COLO829 (cell line): ENCODE measurements around the gene PGD.
A peak's percentile ranks its signal among the peaks of the same experiment; 100 is the strongest.

Experiments used
- DNase-seq: peaks from one replicate; pipeline ENCODE4 v3.0.0; 2012; ENCODE audit warnings: low spot score

Gene PGD

GRCh38 chr1:10398734-10399443 lies at the start of gene PGD:
Gene PGD, plus strand, starts transcription at chr1:10399064. Its CDS starts 54 bp downstream, at chr1:10399118.
- peak; percentile 94 for DNase-seq

DNA sequence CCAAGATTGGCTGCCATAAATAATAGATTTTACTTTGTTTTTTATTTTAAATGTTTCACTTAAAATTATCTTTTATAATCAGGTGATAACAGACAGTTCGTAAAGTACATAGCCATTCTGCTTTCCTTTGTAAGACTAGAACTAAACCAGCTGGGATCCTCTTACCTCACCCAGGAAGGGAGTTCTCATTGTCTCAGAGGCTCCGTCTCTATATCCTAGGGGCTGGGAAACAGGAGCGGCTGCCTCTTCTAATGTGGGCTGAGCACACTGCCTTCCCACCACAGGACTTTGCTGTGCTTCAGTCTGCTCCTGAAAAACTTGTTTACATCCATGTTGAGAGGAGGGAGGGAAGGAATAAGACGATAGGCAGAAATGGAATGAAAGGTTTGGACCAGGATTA lies 45.6 kb upstream of the PGD start:
- DNase-seq = no peak

DNA sequence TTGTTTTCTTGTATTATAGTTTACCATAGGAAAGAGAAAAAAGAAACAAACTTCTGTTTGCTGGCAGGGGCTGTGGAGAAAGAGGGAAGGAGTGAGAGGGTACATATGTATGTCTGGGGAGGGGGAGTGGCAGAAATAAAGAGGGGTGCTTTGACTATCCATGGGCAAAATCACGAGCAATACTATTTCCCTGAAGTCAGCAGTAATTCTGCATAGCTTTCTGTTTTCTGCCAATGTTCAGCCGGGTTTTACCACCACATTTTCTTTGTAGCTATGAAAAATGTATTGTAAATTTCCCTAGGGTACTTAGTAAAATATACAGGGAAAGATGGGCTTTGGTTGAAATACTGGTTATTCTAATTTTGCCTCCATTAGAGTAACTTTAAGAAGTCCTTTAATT lies 45.2 kb upstream of the PGD start:
- no peak for DNase-seq

- no peak for DNase-seq
Measured at GRCh38 chr1:10360045-10360444, 38.8 kb upstream of the PGD start.

DNA sequence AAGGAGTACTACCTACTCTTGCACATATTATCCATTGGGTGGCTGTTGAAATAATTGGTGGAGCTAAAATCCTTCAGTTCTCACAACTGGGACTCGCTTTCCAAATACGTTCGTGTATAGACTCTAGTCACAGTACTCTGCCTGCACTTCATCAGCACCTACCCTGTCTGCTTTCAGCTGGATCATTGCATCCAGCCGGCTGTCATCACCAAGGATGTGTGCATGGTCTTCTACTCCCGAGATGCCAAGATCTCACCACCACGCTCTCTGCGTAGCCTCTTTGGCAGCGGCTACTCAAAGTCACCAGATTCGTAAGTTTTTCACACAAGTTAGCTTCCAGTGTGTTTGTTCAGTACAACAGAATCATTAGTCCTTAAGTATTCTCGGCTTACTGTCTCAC lies 37.3 kb upstream of the PGD start:
- no peak for DNase-seq

DNA sequence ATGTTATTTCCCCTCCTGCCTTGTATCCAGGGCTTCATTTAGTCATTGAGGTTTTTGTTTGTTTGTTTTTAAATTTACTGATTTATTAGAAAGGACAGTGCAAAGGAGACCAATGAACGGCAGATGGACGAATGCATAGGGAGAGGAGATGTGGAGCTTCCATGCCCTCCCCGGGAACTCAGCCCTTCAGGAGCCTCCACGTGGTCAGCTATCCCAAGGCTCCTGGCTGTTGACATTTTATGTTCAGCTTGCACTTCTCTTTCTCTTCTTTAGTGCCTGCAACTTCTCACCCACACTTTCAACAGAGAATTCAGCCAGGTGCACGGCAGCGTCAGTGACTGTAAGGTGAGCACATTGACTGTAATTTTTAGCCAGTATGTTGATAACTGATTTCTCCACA lies 30.7 kb upstream of the PGD start:
- DNase-seq = no peak

GRCh38 chr1:10374442-10374860 lies 24.4 kb upstream of the PGD start:
- no peak for DNase-seq

DNA sequence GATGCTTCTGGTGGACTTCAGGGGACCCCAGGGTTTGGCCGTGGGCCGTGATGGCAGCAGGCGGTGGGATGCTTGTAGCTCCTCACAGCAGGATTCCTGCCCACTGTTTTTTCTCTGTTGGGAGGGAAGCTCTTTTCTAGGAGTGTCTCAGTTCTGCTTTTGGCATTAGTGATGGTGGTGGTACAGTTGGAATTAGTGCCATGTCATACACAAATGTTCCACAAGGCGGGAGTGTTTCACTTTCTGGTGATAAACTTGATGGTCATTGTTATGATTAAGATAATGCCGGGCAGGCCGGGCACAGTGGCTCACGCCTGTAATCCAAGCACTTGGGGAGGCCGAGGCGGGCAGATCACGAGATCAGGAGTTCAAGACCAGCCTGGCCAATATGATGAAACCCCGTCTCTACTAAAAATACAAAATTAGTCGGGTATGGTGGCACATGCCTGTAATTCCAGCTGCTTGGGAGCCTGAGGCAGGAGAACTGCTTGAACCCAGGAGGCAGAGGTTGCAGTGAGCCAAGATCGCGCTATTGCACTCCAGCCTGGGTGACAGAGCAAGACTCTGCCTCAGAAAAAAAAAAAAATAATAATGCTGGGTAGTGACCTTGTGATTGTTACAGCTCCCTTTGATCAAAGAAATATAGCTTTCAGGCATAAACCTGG lies 21.4 kb upstream of the PGD start:
- peak; percentile 40 for DNase-seq

DNA sequence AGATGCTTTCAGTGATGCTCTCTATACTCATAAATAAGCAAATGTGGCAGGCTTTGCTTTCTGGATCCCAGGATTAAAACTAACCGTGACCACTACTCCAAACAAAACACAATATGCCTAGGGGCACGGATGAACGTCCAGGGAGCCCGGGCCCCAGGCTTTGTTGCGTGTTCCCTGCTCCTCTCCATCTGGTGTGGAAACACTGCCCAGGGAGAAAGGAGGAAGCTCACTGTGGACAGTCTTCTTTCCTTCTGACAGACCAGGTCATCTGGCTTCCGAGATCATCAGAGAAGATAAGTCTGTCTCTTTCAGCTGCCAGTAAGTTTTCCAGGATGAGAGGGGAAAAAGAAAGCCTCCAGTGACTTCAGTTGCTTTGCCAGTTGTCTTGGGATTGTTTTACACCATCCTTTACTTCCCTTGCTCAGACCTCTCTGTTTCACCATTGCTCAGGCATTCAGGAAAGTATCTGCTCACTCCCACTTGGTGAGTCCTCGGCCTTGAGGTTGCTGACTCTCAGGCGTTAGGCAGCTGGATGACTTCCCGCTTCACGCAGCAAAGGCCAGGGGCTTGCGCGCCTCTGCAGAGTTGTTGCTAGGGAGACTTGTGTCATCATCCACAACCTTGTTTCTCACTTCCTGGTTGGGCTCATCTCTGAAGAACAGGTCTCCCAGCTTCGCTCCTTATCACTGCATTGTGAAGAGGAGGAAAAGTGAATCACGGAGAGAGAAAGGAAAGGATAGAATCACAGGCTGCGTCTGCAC lies 20.6 kb upstream of the PGD start:
- DNase-seq = no peak

DNA sequence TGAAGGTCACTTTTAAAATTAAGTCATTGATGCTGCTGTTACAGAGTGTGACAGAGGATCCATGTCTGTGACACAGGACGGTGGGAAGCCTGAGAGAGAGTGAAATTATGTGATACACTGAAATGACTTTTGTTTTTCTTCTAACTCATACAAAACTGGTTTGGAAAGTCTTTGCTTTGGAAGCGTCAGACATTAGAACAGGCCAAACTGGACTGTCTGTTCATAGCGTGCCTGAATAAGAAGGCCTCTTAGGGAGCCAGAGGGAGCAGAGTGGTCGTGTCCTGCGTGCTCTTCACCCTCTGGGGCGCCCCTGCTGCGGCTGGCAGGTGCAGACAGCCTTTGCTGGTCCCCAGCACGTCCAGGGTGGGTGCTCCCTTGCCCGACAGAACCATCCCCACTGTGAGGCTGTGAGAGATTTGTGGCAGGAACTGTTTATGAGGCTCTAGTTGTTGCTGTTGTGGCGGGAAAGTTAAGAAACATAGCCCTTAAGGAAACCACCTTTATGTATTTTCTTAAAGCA lies 19.7 kb upstream of the PGD start:
- no peak for DNase-seq

GRCh38 chr1:10379676-10380075 lies 19.2 kb upstream of the PGD start:
- no peak for DNase-seq

- DNase-seq = no peak
Measured at GRCh38 chr1:10380594-10381275, 18.1 kb upstream of the PGD start.

DNA sequence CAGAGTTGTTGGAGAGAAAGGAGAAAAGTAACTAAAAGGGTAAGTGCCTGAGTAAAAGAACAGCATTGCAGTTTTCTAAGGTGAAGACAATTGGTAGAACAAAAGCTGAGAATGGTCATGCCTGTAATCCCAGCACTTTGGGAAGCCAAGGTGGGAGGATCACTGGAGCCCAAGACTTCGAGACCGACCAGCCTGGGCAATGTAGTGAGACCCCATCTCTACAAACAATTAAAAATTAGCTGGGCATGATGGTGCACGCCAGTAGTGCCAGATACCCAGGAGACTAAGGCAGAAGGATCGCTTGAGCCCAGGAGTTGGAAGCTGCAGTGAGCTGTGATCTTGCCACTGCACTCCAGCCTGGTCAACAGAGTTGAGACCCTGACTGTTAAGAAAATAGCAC lies 15.2 kb upstream of the PGD start:
- no peak for DNase-seq

DNA sequence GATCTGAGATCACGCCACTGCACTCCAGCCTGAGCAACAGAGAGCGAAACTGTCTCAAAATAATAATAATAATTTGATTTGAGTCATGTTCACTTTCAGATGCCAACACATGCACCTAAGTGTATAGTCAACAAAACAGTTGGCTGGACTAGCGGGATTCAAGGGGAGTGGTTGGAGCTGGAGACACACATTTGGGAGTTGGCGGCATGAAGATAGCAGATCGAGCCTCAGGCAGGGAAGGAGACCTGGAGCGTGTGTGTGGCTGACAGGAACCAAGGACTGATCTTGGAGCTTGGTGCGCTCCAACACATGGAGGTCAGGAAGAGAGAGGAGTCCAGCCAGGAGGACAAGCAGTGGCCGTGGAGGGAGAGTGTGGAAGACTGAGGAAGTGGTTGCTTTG lies 14.6 kb upstream of the PGD start:
- DNase-seq = no peak

- no peak for DNase-seq
Measured at GRCh38 chr1:10386761-10387676, 11.8 kb upstream of the PGD start.

DNA sequence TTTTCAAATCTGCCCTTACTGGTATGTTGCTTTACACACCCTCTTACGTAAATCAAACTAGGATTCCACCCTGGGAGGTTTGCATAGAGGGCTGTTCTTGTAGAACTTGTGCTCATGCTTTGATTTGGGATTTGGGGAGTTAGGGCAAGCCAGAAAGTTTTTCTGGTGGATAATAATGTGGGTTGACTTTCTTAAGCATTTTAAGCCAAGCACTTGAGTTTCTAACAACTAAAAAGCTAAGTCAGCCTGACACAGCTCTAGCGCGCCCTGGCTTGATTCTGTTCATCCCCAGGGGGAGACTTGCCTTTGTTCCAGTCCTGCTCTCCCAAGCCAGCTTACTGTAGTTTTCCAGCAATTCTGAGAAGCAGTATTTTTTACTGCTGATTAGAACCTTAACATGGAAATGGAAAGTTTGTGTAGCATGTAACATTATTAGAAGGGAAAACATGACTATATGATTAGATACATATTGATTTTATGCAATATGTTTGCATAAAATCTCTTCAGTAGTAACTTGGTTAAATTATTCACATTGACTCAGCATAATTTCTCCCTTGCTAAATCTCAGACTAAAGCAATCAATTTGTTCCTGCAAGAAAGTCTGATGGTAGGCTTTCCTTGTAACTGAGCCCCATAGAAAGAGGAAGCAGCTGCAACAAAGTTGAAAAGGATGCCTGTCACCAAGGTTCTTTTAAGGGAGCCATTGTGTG lies 11.0 kb upstream of the PGD start:
- DNase-seq = peak; percentile 34

- DNase-seq = no peak
Measured at GRCh38 chr1:10388387-10388715, 10.5 kb upstream of the PGD start.

GRCh38 chr1:10389271-10389973 lies 9.4 kb upstream of the PGD start:
- DNase-seq = no peak

DNA sequence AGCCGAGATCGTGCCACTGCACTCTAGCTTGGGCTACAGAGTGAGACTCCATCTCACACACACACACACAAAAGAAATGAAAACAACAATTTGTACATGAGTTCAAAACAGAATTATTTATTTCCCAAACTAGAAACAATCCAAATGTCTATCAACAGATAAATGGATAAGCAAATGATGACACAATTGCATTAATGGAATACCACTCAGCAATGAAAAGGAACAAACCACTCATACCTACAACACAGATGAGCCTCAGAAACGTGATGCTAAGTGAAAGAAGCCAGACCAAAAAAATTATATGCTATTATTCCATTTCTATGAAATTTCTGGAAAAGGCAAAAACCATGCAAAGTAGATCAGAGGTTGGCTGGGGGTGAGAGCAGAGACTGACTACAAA lies 2.0 kb upstream of the PGD start:
- no peak for DNase-seq

DNA sequence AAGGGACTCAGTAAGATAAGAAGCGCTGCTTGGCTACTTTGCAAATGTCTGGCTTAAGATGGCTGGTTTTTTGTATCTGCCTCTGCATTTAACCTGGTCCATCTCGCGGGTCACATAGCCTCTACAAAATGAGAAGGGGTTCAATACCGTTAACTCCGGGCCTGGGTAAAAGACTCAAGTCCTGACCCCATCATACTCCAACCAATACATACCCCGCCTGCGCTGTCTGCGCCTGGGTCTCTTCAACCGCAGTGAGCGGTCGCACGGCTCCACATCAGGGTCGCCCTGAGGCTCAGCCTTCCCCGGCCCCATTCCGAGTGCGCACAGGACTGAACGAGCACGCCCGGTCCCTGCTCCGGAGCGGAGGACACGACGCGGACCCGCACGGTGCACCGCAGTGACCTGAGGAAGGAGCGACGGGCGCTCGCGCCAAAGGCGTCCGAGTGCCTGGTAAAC lies 558 bp upstream of the PGD start:
- DNase-seq = no peak
